Activated CD4-positive, CD25-positive, alpha-beta regulatory T cell treated with anti-CD3 and anti-CD28 coated beads, Interleukin-2, amount 50 U/mL, for 24 hours (primary cell): ENCODE results near the gene SIMC1.

Experiments
- ATAC-seq, 2 donors: fragments of 150-1000 bp; cut with Tn5 transposase; one replicate each; pipeline ENCODE4 v1.10.0; 2021; ENCODE audit warnings: mild to moderate bottlenecking in 1 of 2, moderate library complexity in 1 of 2

Gene SIMC1

GRCh38 chr5:176365351-176366231 is 127.4 kb downstream of the SIMC1 start, which contains the start of gene ARL10:
ARL10 (plus strand) TSS chr5:176365487; CDS start chr5:176365564, 77 bp downstream.
- ATAC-seq, result peak; percentile 47 to 53

GRCh38 chr5:176366232-176366894 is 128.1 kb downstream of the SIMC1 start:
- no peak for ATAC-seq

- ATAC-seq, result no peak
Observed at GRCh38 chr5:176368726-176369125, 130.5 kb downstream of the SIMC1 start.

GRCh38 chr5:176369934-176370711 is 131.9 kb downstream of the SIMC1 start:
- no peak for ATAC-seq

GRCh38 chr5:176371621-176372539 is 133.7 kb downstream of the SIMC1 start:
- ATAC-seq, result no peak

GRCh38 chr5:176373100-176373818 is 135.0 kb downstream of the SIMC1 start:
- ATAC-seq, result no peak

GRCh38 chr5:176379881-176380280 is 141.7 kb downstream of the SIMC1 start:
- no peak for ATAC-seq

GRCh38 chr5:176381423-176381822 is 143.2 kb downstream of the SIMC1 start:
- no peak for ATAC-seq

GRCh38 chr5:176381979-176382378 is 143.8 kb downstream of the SIMC1 start:
- no peak for ATAC-seq

GRCh38 chr5:176382721-176383120 is 144.5 kb downstream of the SIMC1 start:
- no peak for ATAC-seq

- ATAC-seq, result no peak
Observed at GRCh38 chr5:176383248-176383905, 145.2 kb downstream of the SIMC1 start.

GRCh38 chr5:176383961-176384360 is 145.7 kb downstream of the SIMC1 start:
- no peak for ATAC-seq

- no peak for ATAC-seq
Observed at GRCh38 chr5:176384366-176384930, 146.2 kb downstream of the SIMC1 start.

- ATAC-seq, result no peak
Observed at GRCh38 chr5:176384991-176385390, 146.8 kb downstream of the SIMC1 start.

- no peak for ATAC-seq
Observed at GRCh38 chr5:176386491-176386890, 148.3 kb downstream of the SIMC1 start.

GRCh38 chr5:176387384-176387925 is 149.2 kb downstream of the SIMC1 start:
- no peak for ATAC-seq

- ATAC-seq, result no peak
Observed at GRCh38 chr5:176388003-176388443, 149.8 kb downstream of the SIMC1 start.

- peak; percentile 90 to 93 for ATAC-seq
Observed at GRCh38 chr5:176388444-176389134, 150.4 kb downstream of the SIMC1 start, which contains the start of the genes HIGD2A and NOP16. HIGD2A (plus strand) TSS chr5:176388751; CDS start chr5:176388820, 69 bp downstream. NOP16 (minus strand) TSS chr5:176388598; CDS start chr5:176388539, 59 bp downstream.
